Esophagus squamous epithelium (tissue), 5 donors: Measurements from ENCODE around the gene TBPL2. TPM values are rescaled to one million over a fixed set of nuclear protein-coding genes. Genes with fewer than 3 reads are reported as not detected.
"Not testable (repeated sequence)": the region's sequence is repeated elsewhere in the genome, so short reads cannot be mapped to it uniquely, and the experiment has no call there.

Experiments
- DNase-seq: peaks from one replicate; lab custom pipeline; 2025; lab: John Stamatoyannopoulos, UW
- H3K27ac ChIP-seq, 4 donors: fragments of 200-600 bp; sonication (generic); one replicate each; pipeline ENCODE4 v1.5.1; 2016 to 2019; ENCODE audit warnings: mild to moderate bottlenecking in 1 of 4
- H3K27me3 ChIP-seq, 4 donors: fragments of 200-600 bp; sonication (generic); 1 replicate in 3 of 4; 2 replicates in 1 of 4; pipeline versions ENCODE4 v1.5.1 to v1.6.0; 2017 to 2021; ENCODE audit warnings: antibody characterized with exemption in 1 of 4
- H3K36me3 ChIP-seq, 3 donors: fragments of 200-600 bp; sonication (generic); one replicate each; pipeline ENCODE4 v1.5.1; 2016 to 2019
- H3K4me1 ChIP-seq, 3 donors: fragments of 200-600 bp; sonication (generic); one replicate each; pipeline ENCODE4 v1.5.1; 2017 to 2019
- H3K4me3 ChIP-seq, 4 donors: fragments of 200-600 bp; sonication (generic); 1 replicate in 3 of 4; 2 replicates in 1 of 4; pipeline ENCODE4 v1.5.1; 2016 to 2019; ENCODE audit warnings: mild to moderate bottlenecking in 2 of 4, moderate library complexity in 1 of 4
- H3K9me3 ChIP-seq, 3 donors: fragments of 200-600 bp; sonication (generic); one replicate each; pipeline ENCODE4 v1.5.1; 2016 to 2019
- POLR2A ChIP-seq, 4 donors: fragments of 450-650 bp; IDR thresholded peaks; one replicate each; pipeline ENCODE4 v1.6.1; 2017; ENCODE audit warnings: antibody characterized with exemption in 4 of 4, mild to moderate bottlenecking in 4 of 4, moderate library complexity in 3 of 4
- WGBS, 2 donors: methylation state at CpG; one replicate each; pipeline ENCODE4 v1.1.5; 2018; 5-methylcytosine and 5-hydroxymethylcytosine counted together
- intact Hi-C: fragments of 100-400 bp; cut with DNase I; formaldehyde crosslinking; loops from one replicate; pipeline ENCODE4 v1.15.0; 2022
- total RNA-seq, 4 donors: library from RNA; depleted of rRNA; stranded (reverse); fragments of >200 nt; gene quantifications; one replicate each; pipeline ENCODE4 v1.1.0, GENCODE V29; 2016
- TF ChIP-seq, protein P1 (sequence below), 6 experiments: fragments of 450-650 bp in 4 of 6; fragments of 200-600 bp in 2 of 6; sonication (generic) in 2 of 6; IDR thresholded peaks; one replicate each; pipeline ENCODE4 v1.5.1; 2016 to 2019; ENCODE audit warnings: antibody characterized with exemption in 6 of 6, mild to moderate bottlenecking in 4 of 6, moderate library complexity in 4 of 6
- donor health status: DM: yes; HTN: yes; CAD: no.

The TBPL2 gene
- total RNA-seq, 4 donors from 2014 or later: not detected

DNA sequence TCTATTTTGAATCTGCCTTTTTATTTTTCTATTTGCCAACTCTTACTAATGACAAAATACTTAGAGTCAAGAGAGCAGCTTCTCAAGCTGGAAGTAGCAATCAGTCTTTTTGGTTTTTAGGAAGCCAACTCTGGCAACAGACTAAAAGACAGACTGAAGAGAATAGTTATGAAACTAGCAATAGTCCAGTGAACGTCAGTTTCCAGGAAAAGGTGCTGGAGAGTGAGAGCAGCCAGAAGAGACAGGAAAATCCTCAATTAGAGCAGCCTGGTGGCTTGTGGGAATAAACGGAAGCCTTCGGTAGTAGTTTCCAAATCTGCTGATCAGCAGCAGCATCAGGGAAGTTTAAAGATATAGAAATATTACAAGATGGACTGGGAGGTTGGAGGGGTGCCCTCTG, 55.9 kb downstream of the TBPL2 start:
- no peaks in the 10 kb centered on the region for H3K9me3 ChIP-seq
- H3K27ac ChIP-seq: no peak overlapping the region
- intact Hi-C loops: no loop called here
- H3K27me3 ChIP-seq: no peaks in the 10 kb centered on the region
- H3K4me1 ChIP-seq: no peaks in the 10 kb centered on the region
- H3K4me3 ChIP-seq: no peak overlapping the region
- no peak for DNase-seq
- 68 to 78% methylated on average over 3 of the region's 3 CpGs for WGBS, 2 donors
- H3K36me3 ChIP-seq: peaks cover 0 to 98% (median 0%) of the 10 kb centered on the region in 3 donors
- TF ChIP-seq, protein P1, sequence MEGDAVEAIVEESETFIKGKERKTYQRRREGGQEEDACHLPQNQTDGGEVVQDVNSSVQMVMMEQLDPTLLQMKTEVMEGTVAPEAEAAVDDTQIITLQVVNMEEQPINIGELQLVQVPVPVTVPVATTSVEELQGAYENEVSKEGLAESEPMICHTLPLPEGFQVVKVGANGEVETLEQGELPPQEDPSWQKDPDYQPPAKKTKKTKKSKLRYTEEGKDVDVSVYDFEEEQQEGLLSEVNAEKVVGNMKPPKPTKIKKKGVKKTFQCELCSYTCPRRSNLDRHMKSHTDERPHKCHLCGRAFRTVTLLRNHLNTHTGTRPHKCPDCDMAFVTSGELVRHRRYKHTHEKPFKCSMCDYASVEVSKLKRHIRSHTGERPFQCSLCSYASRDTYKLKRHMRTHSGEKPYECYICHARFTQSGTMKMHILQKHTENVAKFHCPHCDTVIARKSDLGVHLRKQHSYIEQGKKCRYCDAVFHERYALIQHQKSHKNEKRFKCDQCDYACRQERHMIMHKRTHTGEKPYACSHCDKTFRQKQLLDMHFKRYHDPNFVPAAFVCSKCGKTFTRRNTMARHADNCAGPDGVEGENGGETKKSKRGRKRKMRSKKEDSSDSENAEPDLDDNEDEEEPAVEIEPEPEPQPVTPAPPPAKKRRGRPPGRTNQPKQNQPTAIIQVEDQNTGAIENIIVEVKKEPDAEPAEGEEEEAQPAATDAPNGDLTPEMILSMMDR (IDR thresholded peaks at IDR 0.05): no peak
- no peak for TF ChIP-seq POLR2A (IDR thresholded peaks at IDR 0.05)

- TF ChIP-seq, protein P1 (IDR thresholded peaks at IDR 0.05): no peak
- TF ChIP-seq POLR2A (IDR thresholded peaks at IDR 0.05): no peak
- no peaks in the 10 kb centered on the region for H3K9me3 ChIP-seq
- no peaks in the 10 kb centered on the region for H3K4me1 ChIP-seq
- DNase-seq: no peak
- no peaks in the 10 kb centered on the region for H3K27me3 ChIP-seq
- H3K27ac ChIP-seq: no peak overlapping the region
- no peak overlapping the region for H3K4me3 ChIP-seq
- peaks cover 0 to 98% (median 0%) of the 10 kb centered on the region in 3 donors for H3K36me3 ChIP-seq
- 78 to 87% methylated on average over 5 of the region's 5 CpGs for WGBS, 2 donors
- intact Hi-C loops: no loop called here
These were observed 56.8 kb downstream of the TBPL2 start for GRCh38 chr14:55383541-55384140.

GRCh38 chr14:55383056-55383466, 57.4 kb downstream of the TBPL2 start:
- intact Hi-C loops, H3K4me3 ChIP-seq, H3K27ac ChIP-seq, H3K4me1 ChIP-seq, H3K27me3 ChIP-seq, H3K9me3 ChIP-seq, DNase-seq: not testable (repeated sequence)
- 79 to 93% methylated on average over 9 to 10 of the region's 10 CpGs for WGBS, 2 donors
- peaks cover 0 to 98% (median 0%) of the 10 kb centered on the region in 3 donors for H3K36me3 ChIP-seq

DNA sequence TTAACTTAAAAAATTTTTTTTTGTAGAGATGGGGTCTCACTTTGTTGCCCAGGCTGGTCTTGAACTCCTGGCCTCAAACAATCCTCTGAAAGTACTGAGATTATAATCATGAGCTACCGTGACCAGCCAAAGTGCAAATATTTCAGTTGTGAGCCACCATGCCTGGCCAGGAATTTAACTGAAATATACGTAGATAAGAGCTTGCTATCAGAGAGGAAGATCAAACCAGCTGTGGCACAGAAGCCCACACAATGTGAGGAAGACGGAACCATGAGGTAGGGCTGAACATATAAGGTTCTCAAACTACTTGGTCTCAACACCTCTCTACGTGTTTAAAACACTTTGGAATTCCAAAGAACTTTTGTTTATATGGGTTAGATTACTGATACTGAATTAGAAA, 57.9 kb downstream of the TBPL2 start:
- TF ChIP-seq, protein P1 (IDR thresholded peaks at IDR 0.05): no peak
- no peak for TF ChIP-seq POLR2A (IDR thresholded peaks at IDR 0.05)
- H3K27ac ChIP-seq: no peak overlapping the region

GRCh38 chr14:55381561-55381960, 58.9 kb downstream of the TBPL2 start:
- Histone ChIP-seq H3K27ac (no peak overlapping the region), H3K36me3 (peaks cover 3 to 98% (median 4%) of the 10 kb centered on the region in 3 donors), H3K9me3 (no peaks in the 10 kb centered on the region), H3K4me1 (no peaks in the 10 kb centered on the region), H3K4me3 (no peak overlapping the region), H3K27me3 (no peaks in the 10 kb centered on the region)
- 92 to 98% methylated on average over 2 of the region's 2 CpGs for WGBS, 2 donors
- no peak for TF ChIP-seq POLR2A (IDR thresholded peaks at IDR 0.05)
- TF ChIP-seq, protein P1 (IDR thresholded peaks at IDR 0.05): no peak
- intact Hi-C loops: no loop called here
- no peak for DNase-seq

More for the DNA sequence above, 57.9 kb downstream of the TBPL2 start:
- H3K9me3 ChIP-seq: no peaks in the 10 kb centered on the region
- no peak for DNase-seq
- H3K36me3 ChIP-seq: peaks cover 0 to 98% (median 0%) of the 10 kb centered on the region in 3 donors
- no peak overlapping the region for H3K4me3 ChIP-seq
- no peaks in the 10 kb centered on the region for H3K4me1 ChIP-seq
- no peaks in the 10 kb centered on the region for H3K27me3 ChIP-seq
- 82 to 90% methylated on average over 4 of the region's 4 CpGs for WGBS, 2 donors
- intact Hi-C loops: no loop called here
